ENCODE measurements around the gene TTC28.

GRCh38 chr22:28711820-28712777, 32.5 kb upstream of the TTC28 start:
- TF ChIP-seq, protein P1, sequence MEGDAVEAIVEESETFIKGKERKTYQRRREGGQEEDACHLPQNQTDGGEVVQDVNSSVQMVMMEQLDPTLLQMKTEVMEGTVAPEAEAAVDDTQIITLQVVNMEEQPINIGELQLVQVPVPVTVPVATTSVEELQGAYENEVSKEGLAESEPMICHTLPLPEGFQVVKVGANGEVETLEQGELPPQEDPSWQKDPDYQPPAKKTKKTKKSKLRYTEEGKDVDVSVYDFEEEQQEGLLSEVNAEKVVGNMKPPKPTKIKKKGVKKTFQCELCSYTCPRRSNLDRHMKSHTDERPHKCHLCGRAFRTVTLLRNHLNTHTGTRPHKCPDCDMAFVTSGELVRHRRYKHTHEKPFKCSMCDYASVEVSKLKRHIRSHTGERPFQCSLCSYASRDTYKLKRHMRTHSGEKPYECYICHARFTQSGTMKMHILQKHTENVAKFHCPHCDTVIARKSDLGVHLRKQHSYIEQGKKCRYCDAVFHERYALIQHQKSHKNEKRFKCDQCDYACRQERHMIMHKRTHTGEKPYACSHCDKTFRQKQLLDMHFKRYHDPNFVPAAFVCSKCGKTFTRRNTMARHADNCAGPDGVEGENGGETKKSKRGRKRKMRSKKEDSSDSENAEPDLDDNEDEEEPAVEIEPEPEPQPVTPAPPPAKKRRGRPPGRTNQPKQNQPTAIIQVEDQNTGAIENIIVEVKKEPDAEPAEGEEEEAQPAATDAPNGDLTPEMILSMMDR (tag by site-specific recombination; IDR thresholded peaks at IDR 0.05): no peak
- no peak for TF ChIP-seq EGR2 (tag by site-specific recombination; IDR thresholded peaks at IDR 0.05; ENCODE audit: low read depth)

Measured in HEK293 (cell line).